ENCODE results near the gene ZNF614. TPM values are rescaled to one million over a fixed set of nuclear protein-coding genes. Genes with fewer than 3 reads are reported as not detected.

Gene ZNF614
- total and polyA plus RNA-seq, 2 of the 13 experiments (the other 11 are each of a cell fraction or from before 2014, with no cell fraction given): 13.0 to 22.8 TPM

GRCh38 chr19:52039169-52039568 lies 11.0 kb upstream of the ZNF614 start:
- ATAC-seq (no peak), DNase-seq (ENCODE audit: low spot score) (no peak), FAIRE-seq (no peak)
- Histone ChIP-seq H3K4me2 (ENCODE audit: low read depth, low read length) (no peak overlapping the region), H3K9me3 (ENCODE audit: low read length) (peaks cover 28% of the 10 kb centered on the region), H3K27me3 (ENCODE audit: control insufficient read depth in 1 of 2, insufficient read depth in 2 of 2, low read length in 2 of 2) (no peaks in the 10 kb centered on the region), H3K79me2 (ENCODE audit: insufficient read depth, low read length) (no peaks in the 10 kb centered on the region), H2AFZ (ENCODE audit: low read length) (no peak overlapping the region), H3K27ac (ENCODE audit: extremely low read length, insufficient read depth, low read length) (no peak overlapping the region), H3K4me1 (ENCODE audit: insufficient read depth, low read length) (no peaks in the 10 kb centered on the region), H3K36me3 (replicated peaks in 1 of 2; ENCODE audit: control insufficient read depth in 1 of 2, insufficient read depth in 2 of 2, low read length in 2 of 2) (peaks cover 28 to 68% of the 10 kb centered on the region in 2 experiments), H3K9ac (ENCODE audit: insufficient read depth, low read depth, low read length) (no peak overlapping the region), H4K20me1 (ENCODE audit: insufficient read depth, low read length) (no peaks in the 10 kb centered on the region), H3K4me3 (replicated peaks in 1 of 3; ENCODE audit: insufficient read depth in 1 of 3, low read depth in 2 of 3, low read length in 3 of 3) (no peak overlapping the region)
- BruUV-seq (replicated peaks): no TSS peak
- 96% methylated on average over 4 of the region's 4 CpGs for WGBS (ENCODE audit: low lambda C conversion rate)
- ChIA-PET CTCF (ENCODE audit: low intra/inter-chr PET ratio, low total read pairs) (no interaction called here), POLR2A (no interaction called here)
- TF ChIP-seq SKIL (CRISPR knock-in tag; IDR thresholded peaks at IDR 0.05; ENCODE audit: borderline replicate concordance): no peak
- no peak for TF ChIP-seq ZNF350 (CRISPR knock-in tag; IDR thresholded peaks at IDR 0.05; ENCODE audit: borderline replicate concordance, low read depth)
- no peak for TF ChIP-seq HHEX (CRISPR knock-in tag; IDR thresholded peaks at IDR 0.05)
- no peak for TF ChIP-seq TEF (CRISPR knock-in tag; IDR thresholded peaks at IDR 0.05)
- intact Hi-C loops (cut with micrococcal nuclease; ENCODE audit: unreplicated experiment): no loop called here
- in situ Hi-C loops (cut with HindIII; ENCODE audit: extremely low pct_ligation_motif_present, low pct_unique_long_range_greater_than_20kb): no loop called here

GRCh38 chr19:52034051-52034728 lies 6.0 kb upstream of the ZNF614 start:
- in situ Hi-C loops (cut with HindIII; ENCODE audit: extremely low pct_ligation_motif_present, low pct_unique_long_range_greater_than_20kb) (no loop called here), intact Hi-C loops (cut with micrococcal nuclease; ENCODE audit: unreplicated experiment) (no loop called here)
- Histone ChIP-seq H3K4me2 (ENCODE audit: low read depth, low read length) (no peak overlapping the region), H3K79me2 (ENCODE audit: insufficient read depth, low read length) (peaks cover 2% of the 10 kb centered on the region), H3K4me3 (replicated peaks in 1 of 3; ENCODE audit: insufficient read depth in 1 of 3, low read depth in 2 of 3, low read length in 3 of 3) (no peak overlapping the region), H3K36me3 (replicated peaks in 1 of 2; ENCODE audit: control insufficient read depth in 1 of 2, insufficient read depth in 2 of 2, low read length in 2 of 2) (peaks cover 24 to 59% of the 10 kb centered on the region in 2 experiments), H3K9me3 (ENCODE audit: low read length) (peaks cover 56% of the 10 kb centered on the region), H3K27ac (ENCODE audit: extremely low read length, insufficient read depth, low read length) (no peak overlapping the region), H3K4me1 (ENCODE audit: insufficient read depth, low read length) (peaks cover 7% of the 10 kb centered on the region), H4K20me1 (ENCODE audit: insufficient read depth, low read length) (no peaks in the 10 kb centered on the region), H3K27me3 (ENCODE audit: control insufficient read depth in 1 of 2, insufficient read depth in 2 of 2, low read length in 2 of 2) (no peaks in the 10 kb centered on the region), H2AFZ (ENCODE audit: low read length) (no peak overlapping the region), H3K9ac (ENCODE audit: insufficient read depth, low read depth, low read length) (no peak overlapping the region)
- DNase-seq (ENCODE audit: low spot score) (no peak), FAIRE-seq (no peak), ATAC-seq (no peak)
- WGBS (ENCODE audit: low lambda C conversion rate): 95% methylated on average over 12 of the region's 12 CpGs
- CTCF ChIA-PET (ENCODE audit: low intra/inter-chr PET ratio, low total read pairs): no interaction called here
- no TSS peak for BruUV-seq (replicated peaks)
- POLR2A ChIA-PET: no interaction called here
- no peak for TF ChIP-seq ARID2 (CRISPR knock-in tag; IDR thresholded peaks at IDR 0.05; ENCODE audit: borderline replicate concordance)
- TF ChIP-seq ZNF687 (CRISPR knock-in tag; IDR thresholded peaks at IDR 0.05): no peak
- TF ChIP-seq ZNF331 (CRISPR knock-in tag; IDR thresholded peaks at IDR 0.05): no peak
- no peak for TF ChIP-seq HMG20B (CRISPR knock-in tag; conservative IDR thresholded peaks at IDR 0.05)
- no peak for TF ChIP-seq TFAP4 (IDR thresholded peaks at IDR 0.05; ENCODE audit: borderline replicate concordance, low read depth)
- TF ChIP-seq ZNF124 (CRISPR knock-in tag; IDR thresholded peaks at IDR 0.05): no peak

All from HepG2 (cell line).